Fibroblast of villous mesenchyme (primary cell): ENCODE measurements around the gene PRIMA1. TPM values are rescaled to one million over a fixed set of nuclear protein-coding genes. Genes with fewer than 3 reads are reported as not detected.

Experiments used
- DNase-seq: peaks from one replicate; pipeline ENCODE4 v3.0.0-alpha.2; 2010; ENCODE audit warnings: low read depth
- H3K4me3 ChIP-seq: 2 replicates; pipeline ENCODE4 v1.5.1; 2011; ENCODE audit warnings: low read depth, mild to moderate bottlenecking, low read length
- CTCF ChIP-seq: IDR thresholded peaks from 2 replicates; pipeline ENCODE4 v1.5.1; 2012; ENCODE audit warnings: low read depth, mild to moderate bottlenecking, low read length; ENCODE audit not compliant: insufficient read depth
- total RNA-seq: library from RNA; depleted of rRNA; stranded (reverse); fragments of >200 nt; gene quantifications from 2 replicates; pipeline ENCODE4 v1.2.3, GENCODE V29; 2012

Gene PRIMA1
- total RNA-seq, 1 donor: not detected

- TF ChIP-seq CTCF: no peak
- DNase-seq: no peak
Observed at GRCh38 chr14:93747560-93747959, 40.7 kb downstream of the PRIMA1 start.

DNA sequence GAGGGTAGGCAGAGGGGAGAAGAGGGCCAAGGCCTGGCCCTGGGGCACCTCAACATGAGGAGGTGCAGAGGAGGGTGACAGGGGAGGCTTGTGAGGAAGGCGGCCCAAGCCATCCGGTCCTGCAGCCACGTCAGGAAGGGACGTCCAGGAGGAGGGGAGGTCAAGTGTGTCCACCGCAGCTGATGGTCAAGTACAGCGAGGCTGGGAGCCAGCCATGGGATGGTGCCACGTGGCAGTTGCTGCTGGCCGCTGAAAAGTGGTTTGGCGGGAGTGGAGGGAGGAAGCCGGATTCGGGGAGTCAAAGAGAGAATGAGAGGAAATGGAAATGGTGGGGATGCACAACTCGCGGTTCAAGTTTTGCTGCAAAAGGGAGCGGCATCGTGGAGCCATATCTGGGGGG lies 41.2 kb downstream of the PRIMA1 start:
- no peak for TF ChIP-seq CTCF
- no peak for DNase-seq
- no peak overlapping the region for H3K4me3 ChIP-seq

More at GRCh38 chr14:93747560-93747959, 40.7 kb downstream of the PRIMA1 start:
- no peak overlapping the region for H3K4me3 ChIP-seq

DNA sequence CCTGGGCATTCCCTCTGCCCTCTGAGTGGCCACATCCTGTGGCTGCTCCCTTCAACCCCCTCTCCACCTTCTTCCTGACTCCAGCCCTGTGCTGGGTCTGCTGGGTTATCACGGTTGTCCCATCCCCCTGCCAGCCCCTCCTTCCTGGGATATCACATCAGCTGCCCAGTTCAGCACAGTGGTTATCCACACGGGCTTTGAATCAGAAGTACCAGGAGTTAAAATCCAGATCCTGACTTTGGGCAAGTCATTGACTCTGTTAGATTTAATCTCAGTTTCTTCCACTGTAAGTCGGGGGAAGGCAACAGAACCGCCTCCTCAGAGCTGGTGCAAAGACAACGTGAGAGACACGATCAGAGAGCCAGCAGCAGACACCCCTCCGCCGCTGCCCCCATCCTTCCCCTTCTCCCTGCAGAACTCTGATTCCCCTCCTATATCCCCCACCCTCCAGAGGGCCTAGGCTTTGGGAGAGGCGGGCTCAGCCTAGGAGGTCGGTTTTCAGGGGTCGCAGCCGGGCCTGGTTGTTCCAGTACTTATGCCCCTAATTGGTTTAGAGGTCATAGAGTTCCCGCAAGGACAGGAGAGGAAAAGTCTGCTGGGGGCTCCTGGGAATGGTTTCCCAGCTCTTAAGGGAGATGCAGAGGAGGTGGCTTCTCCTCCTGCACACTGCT lies 42.5 kb downstream of the PRIMA1 start:
- DNase-seq: no peak
- no peak overlapping the region for H3K4me3 ChIP-seq
- TF ChIP-seq CTCF: no peak

DNA sequence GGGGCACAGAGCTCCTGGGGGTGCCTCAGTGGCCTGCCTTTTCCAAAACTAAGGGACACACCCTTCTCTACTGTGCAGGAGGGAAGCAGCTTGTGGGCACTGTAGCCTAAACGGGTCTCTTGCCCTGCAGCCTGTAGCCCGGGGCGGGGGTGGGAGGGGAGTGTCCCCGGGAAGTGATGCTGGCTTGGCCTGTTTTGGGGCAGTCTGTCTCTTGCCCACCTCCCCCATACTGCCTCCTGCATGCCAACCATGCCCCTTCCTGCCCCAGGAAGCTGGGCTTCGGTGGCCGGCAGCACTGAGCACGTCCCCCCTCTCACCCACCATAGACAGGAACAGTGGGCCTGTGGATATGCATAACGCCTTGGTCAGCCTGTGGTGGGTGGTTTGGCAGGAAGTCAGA lies 43.4 kb downstream of the PRIMA1 start:
- TF ChIP-seq CTCF: no peak
- no peak overlapping the region for H3K4me3 ChIP-seq
- no peak for DNase-seq

DNA sequence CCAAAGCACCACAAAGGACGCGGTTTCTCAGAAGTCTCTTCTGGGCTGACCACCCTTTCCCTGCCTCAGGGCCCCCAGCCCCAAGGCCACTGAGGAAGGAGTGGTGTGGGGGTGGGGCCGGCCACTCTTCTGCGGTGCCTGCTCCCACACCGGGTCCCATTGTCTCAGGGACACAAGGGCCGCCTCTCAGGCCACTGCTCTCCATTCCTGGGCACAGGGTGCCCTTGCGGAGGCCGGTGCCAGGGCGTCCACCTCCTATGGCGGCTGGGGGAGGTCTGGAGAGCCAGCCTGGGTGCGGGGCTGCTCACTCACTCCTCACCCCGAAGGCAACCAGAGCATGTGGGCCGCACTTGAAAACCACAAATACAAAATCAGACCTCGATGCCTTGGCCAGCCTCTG lies 44.1 kb downstream of the PRIMA1 start:
- H3K4me3 ChIP-seq: no peak overlapping the region
- DNase-seq: no peak
- no peak for TF ChIP-seq CTCF

DNA sequence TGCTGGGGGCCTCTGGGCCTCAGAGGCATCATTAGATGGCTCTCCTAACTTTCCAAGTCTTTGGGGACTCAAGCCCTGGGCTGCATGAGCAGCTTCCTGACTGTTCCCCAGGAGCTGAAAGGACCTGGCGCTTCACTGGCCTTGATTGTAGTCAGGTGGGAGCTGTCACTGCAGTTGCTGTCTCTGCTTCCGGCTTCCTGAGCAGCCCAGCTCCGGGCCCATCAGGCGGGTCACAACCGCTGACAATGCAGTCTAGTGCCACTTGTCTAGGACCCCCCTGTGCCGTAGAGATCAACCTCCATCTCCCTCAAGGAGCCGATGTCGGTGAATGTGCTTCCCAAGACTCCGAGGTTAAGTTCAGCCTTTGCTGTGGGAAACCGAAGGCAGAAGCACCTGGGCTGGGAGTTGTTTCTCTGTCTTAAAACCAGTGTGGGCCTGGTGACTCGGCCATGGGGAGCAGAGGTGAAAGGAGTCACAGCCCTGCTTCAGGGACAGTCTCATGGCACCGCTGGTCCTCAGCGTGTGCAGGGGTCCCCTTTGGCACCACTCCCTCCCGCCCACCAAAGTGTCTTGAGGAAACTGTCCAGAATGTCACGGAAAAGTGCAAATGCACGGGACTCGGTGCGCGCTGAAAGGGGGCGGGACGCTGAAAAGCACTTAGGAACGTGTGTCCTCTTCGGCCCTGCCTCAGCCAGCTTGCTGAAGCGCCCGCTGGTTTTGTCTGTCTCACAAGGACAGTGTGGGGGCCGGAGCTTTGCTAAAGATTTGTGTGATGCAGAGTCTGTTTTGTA lies 44.8 kb downstream of the PRIMA1 start:
- TF ChIP-seq CTCF: no peak
- no peak overlapping the region for H3K4me3 ChIP-seq
- no peak for DNase-seq

DNA sequence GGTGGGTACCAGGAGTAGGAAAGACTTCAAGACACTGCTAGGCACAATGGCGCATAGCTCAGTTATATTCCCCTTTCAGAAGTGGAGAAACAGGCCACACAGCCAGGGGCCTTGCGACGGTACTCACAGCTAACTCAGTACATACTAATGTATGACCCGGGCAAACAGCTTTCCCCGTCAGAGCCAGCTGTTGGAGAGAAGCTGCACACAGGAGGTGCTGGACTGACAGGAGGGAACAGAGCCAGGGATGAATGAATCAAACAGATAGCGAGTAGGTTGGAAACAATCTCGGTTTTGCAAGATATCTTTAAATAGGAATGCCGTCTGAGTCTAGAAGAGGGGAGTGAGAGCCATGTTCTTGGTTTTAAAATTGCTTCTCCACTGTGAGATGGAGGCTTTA lies 45.5 kb downstream of the PRIMA1 start:
- no peak overlapping the region for H3K4me3 ChIP-seq
- no peak for DNase-seq
- no peak for TF ChIP-seq CTCF
